Adrenal gland (tissue), 12 donors: Measurements from ENCODE around the gene SSC5D. TPM values are rescaled to one million over a fixed set of nuclear protein-coding genes. Genes with fewer than 3 reads are reported as not detected.

ENCODE experiments used
- DNase-seq, 7 donors: peaks; one replicate each; pipeline ENCODE4 v3.0.0-alpha.2; 2019 to 2020
- H3K27ac ChIP-seq, 5 donors: fragments of 200-600 bp; sonication (generic) in 4 of 5; 1 replicate in 3 of 5; 2 replicates in 2 of 5; pipeline versions ENCODE4 v1.5.1 to v1.8.0; 2016 to 2020; ENCODE audit warnings: mild to moderate bottlenecking in 1 of 5
- H3K27me3 ChIP-seq: fragments of 200-600 bp; 2 replicates; pipeline ENCODE4 v1.8.0; 2021
- H3K36me3 ChIP-seq, 2 donors: fragments of 200-600 bp; replicated peaks in 1 of 2; 1 replicate in 1 of 2; 2 replicates in 1 of 2; pipeline versions ENCODE4 v1.5.1 to v1.8.0; 2018 to 2022
- H3K4me1 ChIP-seq, 2 donors: fragments of 200-600 bp; replicated peaks in 1 of 2; 1 replicate in 1 of 2; 2 replicates in 1 of 2; pipeline versions ENCODE4 v1.5.1 to v1.8.0; 2018 to 2021
- H3K4me3 ChIP-seq, 4 donors: fragments of 200-600 bp; sonication (generic) in 3 of 4; one replicate each; pipeline ENCODE4 v1.5.1; 2016 to 2018
- H3K9me3 ChIP-seq, 3 donors: fragments of 200-600 bp; sonication (generic) in 1 of 3; replicated peaks in 1 of 3; 1 replicate in 2 of 3; 2 replicates in 1 of 3; pipeline versions ENCODE4 v1.5.1 to v1.8.0; 2016 to 2021
- CTCF ChIP-seq, 6 experiments: fragments of 450-650 bp in 4 of 6; fragments of 200-600 bp in 2 of 6; sonication (generic) in 1 of 6; IDR thresholded peaks; 1 replicate in 5 of 6; 2 replicates in 1 of 6; pipeline versions ENCODE4 v1.5.1 to v1.8.0; 2016 to 2021; ENCODE audit warnings: antibody characterized with exemption in 6 of 6, mild to moderate bottlenecking in 2 of 6, moderate library complexity in 1 of 6
- POLR2A ChIP-seq, 2 donors: fragments of 450-650 bp; IDR thresholded peaks; one replicate each; pipeline ENCODE4 v1.6.1; 2017; ENCODE audit warnings: antibody characterized with exemption in 2 of 2, mild to moderate bottlenecking in 2 of 2, moderate library complexity in 1 of 2
- WGBS, 4 donors: extraction: QIAGEN DNeasy Blood & Tissue Kit in 2 of 4; methylation state at CpG; one replicate each; pipeline versions ENCODE4 v1.1.5 to v1.1.7; 2013 to 2017; 5-methylcytosine and 5-hydroxymethylcytosine counted together
- intact Hi-C, 2 donors: fragments of 100-400 bp; cut with DNase I; formaldehyde crosslinking; loops; one replicate each; pipeline versions ENCODE4 v1.14.1 to v1.15.0; 2022 to 2023
- polyA plus RNA-seq, 3 donors: library from polyadenylated mRNA; stranded (reverse); fragments of 200-250 nt in 2 of 3; fragments of 350-450 nt in 1 of 3; fragmentation: Illumina TruSeq in 1 of 3; extraction: RNeasy Lipid Tissue Mini Kit (QIAGEN cat#74804) in 1 of 3; gene quantifications; one replicate each; pipeline ENCODE4 v1.2.3, GENCODE V29; 2013 to 2014
- total RNA-seq, 9 donors: library from RNA; depleted of rRNA in 4 of 9; stranded (reverse); fragments of >200 nt in 4 of 9; fragments of 120-200 nt in 1 of 9; fragmentation: NEBNext Ultra II Directional in 1 of 9; extraction: Animal tissue kit (Norgen Biotek cat#: 25700) in 1 of 9; gene quantifications; one replicate each; pipeline versions ENCODE4 v1.1.0 to v1.2.4, GENCODE V29; 2013 to 2023
- donor health status: healthy with polysubstance abuse.
- donor health status: Bipolar disorder and iron deficiency.
- donor health status: DM: yes; HTN: yes; CAD: no.
- donor health status: DM: no; HTN: no; CAD: no.
- donor health status: DM: no; HTN: no; CAD: no.
- donor health status: DM: yes; HTN: yes; CAD: no.

SSC5D gene
- total and polyA plus RNA-seq, 12 donors, result 0.33 to 10.0 (median 4.4) TPM

- H3K36me3 ChIP-seq, result no peaks in the 10 kb centered on the region
- DNase-seq, result peak; percentile 92 to 97 (median 95)
- H3K4me3 ChIP-seq, result peak overlapping the region in 1 of 4 donors; percentile 52
- TF ChIP-seq CTCF (IDR thresholded peaks at IDR 0.05), result peak; percentile 97 to 100 (median 99)
- TF ChIP-seq POLR2A (IDR thresholded peaks at IDR 0.05), result peak in 1 of 2 donors; percentile 17
- intact Hi-C loops, result loop anchor here (2.0 to 10.0 kb wide), 3 partner anchors 37 to 359 kb away; partner anchors contain the start of genes C19orf85 (in 1 of the 2), ISOC2 (in 1 of the 2) and TNNT1 (in 1 of the 2)
- peak overlapping the region in 3 of 5 donors; percentile 54 to 81 (median 69) for H3K27ac ChIP-seq
- H3K4me1 ChIP-seq, result no peaks in the 10 kb centered on the region
- H3K27me3 ChIP-seq, result no peaks in the 10 kb centered on the region
- WGBS, 4 donors, result 8 to 16% (median 10%) methylated on average over 52 to 64 of the region's 64 CpGs
- H3K9me3 ChIP-seq, result no peaks in the 10 kb centered on the region
Observed at GRCh38 chr19:55503502-55504251, 15.4 kb downstream of the SSC5D start.

DNA sequence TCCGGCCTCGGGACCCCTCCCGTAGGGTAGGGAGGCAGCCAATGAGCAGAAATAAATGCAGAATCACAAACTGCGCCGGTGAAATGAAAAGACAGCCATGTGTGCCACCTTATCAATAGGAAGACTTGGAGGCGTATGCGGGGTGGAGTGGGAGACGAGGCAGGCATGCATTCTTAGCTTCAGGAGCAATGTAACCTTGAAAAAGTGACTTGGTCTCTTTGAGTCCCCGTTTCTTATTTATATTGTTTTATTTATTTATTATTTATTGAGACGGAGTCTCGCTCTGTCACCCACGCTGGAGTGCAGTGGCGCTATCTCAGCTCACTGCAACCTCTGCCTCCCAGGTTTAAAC lies 16.0 kb downstream of the SSC5D start:
- Histone ChIP-seq H3K9me3 (no peaks in the 10 kb centered on the region), H3K27me3 (no peaks in the 10 kb centered on the region), H3K36me3 (no peaks in the 10 kb centered on the region), H3K4me1 (no peaks in the 10 kb centered on the region), H3K4me3 (no peak overlapping the region), H3K27ac (no peak overlapping the region)
- TF ChIP-seq POLR2A (IDR thresholded peaks at IDR 0.05) (no peak), CTCF (IDR thresholded peaks at IDR 0.05) (no peak)
- WGBS, 4 donors, result 23 to 32% (median 27%) methylated on average over 13 of the region's 13 CpGs
- intact Hi-C loops, result loop anchor here in 1 of 2 donors (5.0 to 10.0 kb wide), 2 partner anchors 42 to 359 kb away; partner anchors contain the start of genes C19orf85, ISOC2 and TNNT1
- DNase-seq, result no peak

- H3K4me3 ChIP-seq, result no peak overlapping the region
Observed at GRCh38 chr19:55504981-55505380, 16.7 kb downstream of the SSC5D start.

More at GRCh38 chr19:55504981-55505380, 16.7 kb downstream of the SSC5D start:
- no peak for TF ChIP-seq POLR2A (IDR thresholded peaks at IDR 0.05)
- no peak for TF ChIP-seq CTCF (IDR thresholded peaks at IDR 0.05)
- 71 to 81% (median 72%) methylated on average over 11 of the region's 11 CpGs for WGBS, 4 donors
- no peaks in the 10 kb centered on the region for H3K4me1 ChIP-seq
- no peaks in the 10 kb centered on the region for H3K36me3 ChIP-seq
- no peaks in the 10 kb centered on the region for H3K27me3 ChIP-seq
- no peak overlapping the region for H3K27ac ChIP-seq
- intact Hi-C loops, result loop anchor here (5.0 to 10.0 kb wide), 3 partner anchors 43 to 368 kb away; partner anchors contain the start of genes C19orf85 (in 1 of the 2), ISOC2 (in 1 of the 2) and TNNT1 (in 1 of the 2)
- no peak for DNase-seq
- no peaks in the 10 kb centered on the region for H3K9me3 ChIP-seq
